HEK293 (cell line): ENCODE results near the gene GJD4.

ENCODE experiments used
- GFI1B ChIP-seq: fragments of 450-650 bp; formaldehyde crosslinking; IDR thresholded peaks from 2 replicates; pipeline ENCODE4 v1.5.1; 2016; ENCODE audit warnings: missing biosample characterization, missing genetic modification characterization
- KLF7 ChIP-seq: fragments of 450-650 bp; formaldehyde crosslinking; IDR thresholded peaks from 2 replicates; pipeline ENCODE4 v1.5.1; 2016; ENCODE audit warnings: missing biosample characterization, missing genetic modification characterization, borderline replicate concordance
- MZF1 ChIP-seq: fragments of 450-650 bp; formaldehyde crosslinking; IDR thresholded peaks from 2 replicates; pipeline ENCODE4 v1.5.1; 2017; ENCODE audit warnings: missing biosample characterization, missing genetic modification characterization, borderline replicate concordance
- OSR2 ChIP-seq: fragments of 450-650 bp; formaldehyde crosslinking; IDR thresholded peaks from 2 replicates; pipeline ENCODE4 v1.5.1; 2016; ENCODE audit warnings: missing biosample characterization, missing genetic modification characterization
- SCRT2 ChIP-seq: fragments of 450-650 bp; formaldehyde crosslinking; IDR thresholded peaks from 2 replicates; pipeline ENCODE4 v1.5.1; 2016; ENCODE audit warnings: missing biosample characterization, missing genetic modification characterization
- ZBTB48 ChIP-seq: fragments of 450-650 bp; formaldehyde crosslinking; IDR thresholded peaks from 2 replicates; pipeline ENCODE4 v1.5.1; 2016; ENCODE audit warnings: missing biosample characterization, missing genetic modification characterization
- ZIC2 ChIP-seq: fragments of 450-650 bp; formaldehyde crosslinking; IDR thresholded peaks from 2 replicates; pipeline ENCODE4 v1.5.1; 2016; ENCODE audit warnings: missing biosample characterization, missing genetic modification characterization
- ZNF274 ChIP-seq, 2 experiments: fragments of 200-500 bp in 1 of 2; fragments of 450-650 bp in 1 of 2; sonication (Bioruptor generic) in 1 of 2; formaldehyde crosslinking in 1 of 2; IDR thresholded peaks; 2 replicates each; pipeline versions ENCODE4 v1.5.1 to v1.6.1; 2014 to 2016; ENCODE audit warnings: borderline replicate concordance in 1 of 2, inconsistent platforms in 1 of 2, low read length in 1 of 2, missing biosample characterization in 1 of 2, missing genetic modification characterization in 1 of 2
- ZNF324 ChIP-seq: fragments of 450-650 bp; formaldehyde crosslinking; IDR thresholded peaks from 2 replicates; pipeline ENCODE4 v1.5.1; 2016; ENCODE audit warnings: missing biosample characterization, missing genetic modification characterization
- ZNF530 ChIP-seq: fragments of 450-650 bp; formaldehyde crosslinking; IDR thresholded peaks from 2 replicates; pipeline ENCODE4 v1.5.1; 2016; ENCODE audit warnings: low read depth, missing biosample characterization, missing genetic modification characterization
- ZNF544 ChIP-seq: fragments of 450-650 bp; formaldehyde crosslinking; IDR thresholded peaks from 2 replicates; pipeline ENCODE4 v1.5.0; 2017; ENCODE audit warnings: missing biosample characterization, missing genetic modification characterization
- ZNF549 ChIP-seq: fragments of 450-650 bp; IDR thresholded peaks from 2 replicates; pipeline ENCODE4 v1.5.1; 2018; ENCODE audit warnings: missing biosample characterization, missing genetic modification characterization, mild to moderate bottlenecking, inconsistent platforms, moderate library complexity
- ZNF555 ChIP-seq: fragments of 450-650 bp; formaldehyde crosslinking; conservative IDR thresholded peaks from 2 replicates; pipeline ENCODE4 v1.5.1; 2017; ENCODE audit warnings: missing biosample characterization, mild to moderate bottlenecking, missing genetic modification characterization, inconsistent platforms
- ZNF623 ChIP-seq: fragments of 450-650 bp; formaldehyde crosslinking; IDR thresholded peaks from 2 replicates; pipeline ENCODE4 v1.5.1; 2016; ENCODE audit warnings: missing biosample characterization, missing genetic modification characterization
- ZNF701 ChIP-seq: fragments of 450-650 bp; formaldehyde crosslinking; IDR thresholded peaks from 2 replicates; pipeline ENCODE4 v1.5.1; 2016; ENCODE audit warnings: missing biosample characterization, missing genetic modification characterization
- ZNF776 ChIP-seq: fragments of 450-650 bp; formaldehyde crosslinking; IDR thresholded peaks from 2 replicates; pipeline ENCODE4 v1.5.0; 2017; ENCODE audit warnings: missing biosample characterization, missing genetic modification characterization, borderline replicate concordance
- ZNF792 ChIP-seq: fragments of 450-650 bp; formaldehyde crosslinking; IDR thresholded peaks from 2 replicates; pipeline ENCODE4 v1.5.1; 2016; ENCODE audit warnings: missing biosample characterization, missing genetic modification characterization
- TF ChIP-seq, protein P1 (sequence below): fragments of 450-650 bp; formaldehyde crosslinking; IDR thresholded peaks from 2 replicates; pipeline ENCODE4 v1.5.1; 2016; ENCODE audit warnings: missing biosample characterization, missing genetic modification characterization
- TF ChIP-seq, protein P2 (sequence below): IDR thresholded peaks from 2 replicates; pipeline ENCODE4 v1.6.1; 2011; ENCODE audit warnings: mild to moderate bottlenecking, low read depth, low read length, borderline replicate concordance
- TF ChIP-seq, protein P3 (sequence below): fragments of 450-650 bp; IDR thresholded peaks from 2 replicates; pipeline ENCODE4 v1.5.1; 2018; ENCODE audit warnings: missing biosample characterization, mild to moderate bottlenecking, missing genetic modification characterization
- TF ChIP-seq, protein P4 (sequence below): fragments of 450-650 bp; formaldehyde crosslinking; IDR thresholded peaks from 2 replicates; pipeline ENCODE4 v1.5.1; 2016; ENCODE audit warnings: missing biosample characterization, missing genetic modification characterization
- TF ChIP-seq, protein P5 (sequence below): fragments of 450-650 bp; formaldehyde crosslinking; IDR thresholded peaks from 2 replicates; pipeline ENCODE4 v1.5.0; 2017; ENCODE audit warnings: missing biosample characterization, missing genetic modification characterization, borderline replicate concordance
- TF ChIP-seq, protein P6 (sequence below): fragments of 450-650 bp; formaldehyde crosslinking; IDR thresholded peaks from 2 replicates; pipeline ENCODE4 v1.5.1; 2016; ENCODE audit warnings: missing biosample characterization, missing genetic modification characterization
- TF ChIP-seq, protein P7 (sequence below): fragments of 450-650 bp; formaldehyde crosslinking; IDR thresholded peaks from 2 replicates; pipeline ENCODE4 v1.5.1; 2016; ENCODE audit warnings: missing biosample characterization, missing genetic modification characterization
- TF ChIP-seq, protein P8 (sequence below): fragments of 450-650 bp; formaldehyde crosslinking; IDR thresholded peaks from 2 replicates; pipeline ENCODE4 v1.5.1; 2016; ENCODE audit warnings: missing biosample characterization, missing genetic modification characterization

Gene GJD4

DNA sequence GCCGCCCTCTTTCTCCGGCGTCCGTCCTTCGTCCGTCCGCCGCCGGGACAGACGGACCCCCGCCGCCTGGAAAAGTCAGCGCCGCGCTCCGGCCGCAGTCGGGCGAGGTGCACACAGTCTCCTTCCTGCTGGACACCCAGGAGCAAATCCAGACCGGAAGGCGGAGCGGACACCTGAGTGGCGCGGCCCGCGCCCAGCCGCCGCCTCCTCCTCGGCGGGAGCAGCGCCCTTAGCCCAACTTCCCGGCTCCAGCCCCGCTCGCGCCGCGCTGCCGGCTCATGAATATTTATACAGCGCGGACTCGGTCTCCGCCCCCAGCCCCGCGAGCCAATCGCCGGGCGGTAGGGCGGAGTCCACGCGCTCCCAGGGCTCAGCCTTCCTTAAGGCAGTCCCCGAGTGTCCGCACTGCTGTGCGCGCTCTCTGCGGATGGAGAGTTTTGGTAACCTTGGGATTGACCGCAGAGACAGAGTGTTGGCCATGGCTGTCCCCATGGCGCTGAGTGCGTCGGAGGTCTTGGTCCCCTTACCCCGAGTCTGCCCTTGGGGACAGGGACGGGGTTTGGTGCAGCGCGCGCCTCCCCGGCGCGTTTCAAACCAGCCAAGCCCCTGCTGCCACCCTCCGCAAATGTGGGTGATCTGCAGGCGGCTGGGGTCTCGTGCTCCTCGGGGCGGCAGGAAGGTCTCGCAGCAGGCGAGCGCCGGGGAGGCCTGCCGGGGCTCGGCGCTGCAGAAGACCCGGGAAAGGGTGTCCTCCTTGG lies 37.1 kb downstream of the GJD4 start, which contains the start of gene FZD8 (continued):
- TF ChIP-seq, protein P1, sequence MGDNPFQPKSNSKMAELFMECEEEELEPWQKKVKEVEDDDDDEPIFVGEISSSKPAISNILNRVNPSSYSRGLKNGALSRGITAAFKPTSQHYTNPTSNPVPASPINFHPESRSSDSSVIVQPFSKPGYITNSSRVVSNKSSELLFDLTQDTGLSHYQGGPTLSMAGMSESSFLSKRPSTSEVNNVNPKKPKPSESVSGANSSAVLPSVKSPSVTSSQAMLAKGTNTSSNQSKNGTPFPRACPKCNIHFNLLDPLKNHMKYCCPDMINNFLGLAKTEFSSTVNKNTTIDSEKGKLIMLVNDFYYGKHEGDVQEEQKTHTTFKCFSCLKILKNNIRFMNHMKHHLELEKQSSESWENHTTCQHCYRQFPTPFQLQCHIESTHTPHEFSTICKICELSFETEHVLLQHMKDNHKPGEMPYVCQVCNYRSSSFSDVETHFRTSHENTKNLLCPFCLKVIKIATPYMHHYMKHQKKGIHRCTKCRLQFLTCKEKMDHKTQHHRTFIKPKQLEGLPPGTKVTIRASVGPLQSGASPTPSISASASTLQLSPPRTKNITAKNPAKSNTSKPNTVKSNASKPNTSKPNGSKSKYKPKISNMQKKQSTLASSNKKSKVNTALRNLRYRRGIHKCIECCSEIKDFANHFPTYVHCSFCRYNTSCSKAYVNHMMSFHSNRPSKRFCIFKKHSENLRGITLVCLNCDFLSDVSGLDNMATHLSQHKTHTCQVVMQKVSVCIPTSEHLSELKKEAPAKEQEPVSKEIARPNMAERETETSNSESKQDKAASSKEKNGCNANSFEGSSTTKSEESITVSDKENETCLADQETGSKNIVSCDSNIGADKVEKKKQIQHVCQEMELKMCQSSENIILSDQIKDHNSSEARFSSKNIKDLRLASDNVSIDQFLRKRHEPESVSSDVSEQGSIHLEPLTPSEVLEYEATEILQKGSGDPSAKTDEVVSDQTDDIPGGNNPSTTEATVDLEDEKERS = no peak
- TF ChIP-seq ZNF544 (tag by site-specific recombination) (no peak), ZNF530 (tag by site-specific recombination) (no peak), ZBTB48 (tag by site-specific recombination) (peak; percentile 91), ZNF274 (IDR thresholded peaks at IDR 0.05; ENCODE audit: low read length) (no peak), ZNF274 (tag by site-specific recombination; IDR thresholded peaks at IDR 0.05; ENCODE audit: borderline replicate concordance) (no peak), ZNF776 (tag by site-specific recombination) (no peak), MZF1 (tag by site-specific recombination) (no peak), OSR2 (no peak), ZIC2 (tag by site-specific recombination) (peak; percentile 77), GFI1B (tag by site-specific recombination) (no peak), KLF7 (tag by site-specific recombination) (no peak), ZNF549 (tag by site-specific recombination) (no peak), SCRT2 (no peak), ZNF623 (tag by site-specific recombination) (no peak), ZNF555 (tag by site-specific recombination) (no peak), ZNF324 (tag by site-specific recombination) (no peak), ZNF792 (tag by site-specific recombination) (no peak), ZNF701 (tag by site-specific recombination) (no peak)
- TF ChIP-seq, protein P2, sequence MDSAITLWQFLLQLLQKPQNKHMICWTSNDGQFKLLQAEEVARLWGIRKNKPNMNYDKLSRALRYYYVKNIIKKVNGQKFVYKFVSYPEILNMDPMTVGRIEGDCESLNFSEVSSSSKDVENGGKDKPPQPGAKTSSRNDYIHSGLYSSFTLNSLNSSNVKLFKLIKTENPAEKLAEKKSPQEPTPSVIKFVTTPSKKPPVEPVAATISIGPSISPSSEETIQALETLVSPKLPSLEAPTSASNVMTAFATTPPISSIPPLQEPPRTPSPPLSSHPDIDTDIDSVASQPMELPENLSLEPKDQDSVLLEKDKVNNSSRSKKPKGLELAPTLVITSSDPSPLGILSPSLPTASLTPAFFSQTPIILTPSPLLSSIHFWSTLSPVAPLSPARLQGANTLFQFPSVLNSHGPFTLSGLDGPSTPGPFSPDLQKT = no peak
- TF ChIP-seq, protein P3, sequence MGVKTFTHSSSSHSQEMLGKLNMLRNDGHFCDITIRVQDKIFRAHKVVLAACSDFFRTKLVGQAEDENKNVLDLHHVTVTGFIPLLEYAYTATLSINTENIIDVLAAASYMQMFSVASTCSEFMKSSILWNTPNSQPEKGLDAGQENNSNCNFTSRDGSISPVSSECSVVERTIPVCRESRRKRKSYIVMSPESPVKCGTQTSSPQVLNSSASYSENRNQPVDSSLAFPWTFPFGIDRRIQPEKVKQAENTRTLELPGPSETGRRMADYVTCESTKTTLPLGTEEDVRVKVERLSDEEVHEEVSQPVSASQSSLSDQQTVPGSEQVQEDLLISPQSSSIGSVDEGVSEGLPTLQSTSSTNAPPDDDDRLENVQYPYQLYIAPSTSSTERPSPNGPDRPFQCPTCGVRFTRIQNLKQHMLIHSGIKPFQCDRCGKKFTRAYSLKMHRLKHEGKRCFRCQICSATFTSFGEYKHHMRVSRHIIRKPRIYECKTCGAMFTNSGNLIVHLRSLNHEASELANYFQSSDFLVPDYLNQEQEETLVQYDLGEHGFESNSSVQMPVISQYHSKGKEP = no peak
- TF ChIP-seq, protein P4, sequence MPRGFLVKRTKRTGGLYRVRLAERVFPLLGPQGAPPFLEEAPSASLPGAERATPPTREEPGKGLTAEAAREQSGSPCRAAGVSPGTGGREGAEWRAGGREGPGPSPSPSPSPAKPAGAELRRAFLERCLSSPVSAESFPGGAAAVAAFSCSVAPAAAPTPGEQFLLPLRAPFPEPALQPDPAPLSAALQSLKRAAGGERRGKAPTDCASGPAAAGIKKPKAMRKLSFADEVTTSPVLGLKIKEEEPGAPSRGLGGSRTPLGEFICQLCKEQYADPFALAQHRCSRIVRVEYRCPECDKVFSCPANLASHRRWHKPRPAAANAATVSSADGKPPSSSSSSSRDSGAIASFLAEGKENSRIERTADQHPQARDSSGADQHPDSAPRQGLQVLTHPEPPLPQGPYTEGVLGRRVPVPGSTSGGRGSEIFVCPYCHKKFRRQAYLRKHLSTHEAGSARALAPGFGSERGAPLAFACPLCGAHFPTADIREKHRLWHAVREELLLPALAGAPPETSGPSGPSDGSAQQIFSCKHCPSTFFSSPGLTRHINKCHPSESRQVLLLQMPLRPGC = no peak
- TF ChIP-seq, protein P5, sequence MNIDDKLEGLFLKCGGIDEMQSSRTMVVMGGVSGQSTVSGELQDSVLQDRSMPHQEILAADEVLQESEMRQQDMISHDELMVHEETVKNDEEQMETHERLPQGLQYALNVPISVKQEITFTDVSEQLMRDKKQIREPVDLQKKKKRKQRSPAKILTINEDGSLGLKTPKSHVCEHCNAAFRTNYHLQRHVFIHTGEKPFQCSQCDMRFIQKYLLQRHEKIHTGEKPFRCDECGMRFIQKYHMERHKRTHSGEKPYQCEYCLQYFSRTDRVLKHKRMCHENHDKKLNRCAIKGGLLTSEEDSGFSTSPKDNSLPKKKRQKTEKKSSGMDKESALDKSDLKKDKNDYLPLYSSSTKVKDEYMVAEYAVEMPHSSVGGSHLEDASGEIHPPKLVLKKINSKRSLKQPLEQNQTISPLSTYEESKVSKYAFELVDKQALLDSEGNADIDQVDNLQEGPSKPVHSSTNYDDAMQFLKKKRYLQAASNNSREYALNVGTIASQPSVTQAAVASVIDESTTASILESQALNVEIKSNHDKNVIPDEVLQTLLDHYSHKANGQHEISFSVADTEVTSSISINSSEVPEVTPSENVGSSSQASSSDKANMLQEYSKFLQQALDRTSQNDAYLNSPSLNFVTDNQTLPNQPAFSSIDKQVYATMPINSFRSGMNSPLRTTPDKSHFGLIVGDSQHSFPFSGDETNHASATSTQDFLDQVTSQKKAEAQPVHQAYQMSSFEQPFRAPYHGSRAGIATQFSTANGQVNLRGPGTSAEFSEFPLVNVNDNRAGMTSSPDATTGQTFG (tag by site-specific recombination) = no peak
- TF ChIP-seq, protein P6, sequence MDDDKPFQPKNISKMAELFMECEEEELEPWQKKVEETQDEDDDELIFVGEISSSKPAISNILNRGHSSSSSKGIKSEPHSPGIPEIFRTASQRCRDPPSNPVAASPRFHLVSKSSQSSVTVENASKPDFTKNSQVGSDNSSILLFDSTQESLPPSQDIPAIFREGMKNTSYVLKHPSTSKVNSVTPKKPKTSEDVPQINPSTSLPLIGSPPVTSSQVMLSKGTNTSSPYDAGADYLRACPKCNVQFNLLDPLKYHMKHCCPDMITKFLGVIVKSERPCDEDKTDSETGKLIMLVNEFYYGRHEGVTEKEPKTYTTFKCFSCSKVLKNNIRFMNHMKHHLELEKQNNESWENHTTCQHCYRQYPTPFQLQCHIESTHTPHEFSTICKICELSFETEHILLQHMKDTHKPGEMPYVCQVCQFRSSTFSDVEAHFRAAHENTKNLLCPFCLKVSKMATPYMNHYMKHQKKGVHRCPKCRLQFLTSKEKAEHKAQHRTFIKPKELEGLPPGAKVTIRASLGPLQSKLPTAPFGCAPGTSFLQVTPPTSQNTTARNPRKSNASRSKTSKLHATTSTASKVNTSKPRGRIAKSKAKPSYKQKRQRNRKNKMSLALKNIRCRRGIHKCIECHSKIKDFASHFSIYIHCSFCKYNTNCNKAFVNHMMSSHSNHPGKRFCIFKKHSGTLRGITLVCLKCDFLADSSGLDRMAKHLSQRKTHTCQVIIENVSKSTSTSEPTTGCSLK (tag by site-specific recombination) = no peak
- TF ChIP-seq, protein P7, sequence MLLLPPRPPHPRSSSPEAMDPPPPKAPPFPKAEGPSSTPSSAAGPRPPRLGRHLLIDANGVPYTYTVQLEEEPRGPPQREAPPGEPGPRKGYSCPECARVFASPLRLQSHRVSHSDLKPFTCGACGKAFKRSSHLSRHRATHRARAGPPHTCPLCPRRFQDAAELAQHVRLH (tag by site-specific recombination) = no peak
- TF ChIP-seq, protein P8, sequence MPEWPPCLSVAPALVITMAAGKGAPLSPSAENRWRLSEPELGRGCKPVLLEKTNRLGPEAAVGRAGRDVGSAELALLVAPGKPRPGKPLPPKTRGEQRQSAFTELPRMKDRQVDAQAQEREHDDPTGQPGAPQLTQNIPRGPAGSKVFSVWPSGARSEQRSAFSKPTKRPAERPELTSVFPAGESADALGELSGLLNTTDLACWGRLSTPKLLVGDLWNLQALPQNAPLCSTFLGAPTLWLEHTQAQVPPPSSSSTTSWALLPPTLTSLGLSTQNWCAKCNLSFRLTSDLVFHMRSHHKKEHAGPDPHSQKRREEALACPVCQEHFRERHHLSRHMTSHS (tag by site-specific recombination) = no peak
